GM12878 (cell line): ENCODE measurements around the gene ZNF335.

Experiments
- ASH2L ChIP-seq: fragments of 300-600, 200-600 bp; sonication (generic); IDR thresholded peaks from 2 replicates; pipeline ENCODE4 v1.6.1; 2017; ENCODE audit warnings: low read depth, mild to moderate bottlenecking, borderline replicate concordance
- EZH2 ChIP-seq: IDR thresholded peaks from 2 replicates; pipeline ENCODE4 v1.6.1; 2012; ENCODE audit warnings: low read depth, mild to moderate bottlenecking, control low read depth, inconsistent platforms, low read length, borderline replicate concordance; ENCODE audit not compliant: control insufficient read depth
- FOXM1 ChIP-seq: IDR thresholded peaks from 2 replicates; pipeline ENCODE4 v1.6.1; 2012; ENCODE audit warnings: low read depth, mild to moderate bottlenecking, inconsistent platforms, low read length, moderate library complexity
- POLR2AphosphoS5 ChIP-seq: IDR thresholded peaks from 2 replicates; pipeline ENCODE4 v1.6.1; 2011; ENCODE audit warnings: mild to moderate bottlenecking, low read length, inconsistent platforms
- SIX5 ChIP-seq: IDR thresholded peaks from 2 replicates; pipeline ENCODE4 v1.6.1; 2011; ENCODE audit warnings: mild to moderate bottlenecking, low read depth, low read length, moderate library complexity; ENCODE audit not compliant: severe bottlenecking
- SP1 ChIP-seq: IDR thresholded peaks from one replicate; pipeline ENCODE4 v1.6.1; 2011; ENCODE audit warnings: low read depth, low read length
- TF ChIP-seq, protein P1 (sequence below): fragments of 450-650 bp; IDR thresholded peaks from 2 replicates; pipeline ENCODE4 v1.6.1; 2016; ENCODE audit warnings: mild to moderate bottlenecking, moderate library complexity, borderline replicate concordance
- TF ChIP-seq, protein P2 (sequence below): fragments of 450-650 bp; IDR thresholded peaks from 2 replicates; pipeline ENCODE4 v1.6.1; 2014; ENCODE audit warnings: mild to moderate bottlenecking
- TF ChIP-seq, protein P3 (sequence below), 3 experiments: IDR thresholded peaks in 2 of 3; conservative IDR thresholded peaks in 1 of 3; 2 replicates each; pipeline ENCODE4 v1.5.1; 2011; ENCODE audit warnings: low read depth in 3 of 3, low read length in 3 of 3, mild to moderate bottlenecking in 3 of 3, control low read depth in 2 of 3, moderate library complexity in 2 of 3, inconsistent platforms in 1 of 3, mixed read lengths in 1 of 3; ENCODE audit not compliant: control insufficient read depth in 2 of 3, insufficient read depth in 1 of 3; ENCODE audit errors: extremely low read depth in 1 of 3

DNA sequence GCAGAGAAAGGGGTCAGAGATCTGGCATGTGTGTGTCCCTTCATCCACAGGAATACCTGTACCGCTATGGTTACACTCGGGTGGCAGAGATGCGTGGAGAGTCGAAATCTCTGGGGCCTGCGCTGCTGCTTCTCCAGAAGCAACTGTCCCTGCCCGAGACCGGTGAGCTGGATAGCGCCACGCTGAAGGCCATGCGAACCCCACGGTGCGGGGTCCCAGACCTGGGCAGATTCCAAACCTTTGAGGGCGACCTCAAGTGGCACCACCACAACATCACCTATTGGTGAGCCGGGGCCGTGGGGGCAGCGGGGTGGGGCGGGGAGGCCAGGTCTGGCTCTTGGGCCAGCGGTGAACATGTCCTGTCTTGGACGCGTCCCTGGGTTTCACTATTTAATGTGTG is 37.8 kb upstream of the ZNF335 start:
- TF ChIP-seq EZH2 (no peak), SIX5 (no peak), ASH2L (no peak), POLR2AphosphoS5 (no peak), SP1 (no peak), FOXM1 (no peak)
- TF ChIP-seq, protein P1, sequence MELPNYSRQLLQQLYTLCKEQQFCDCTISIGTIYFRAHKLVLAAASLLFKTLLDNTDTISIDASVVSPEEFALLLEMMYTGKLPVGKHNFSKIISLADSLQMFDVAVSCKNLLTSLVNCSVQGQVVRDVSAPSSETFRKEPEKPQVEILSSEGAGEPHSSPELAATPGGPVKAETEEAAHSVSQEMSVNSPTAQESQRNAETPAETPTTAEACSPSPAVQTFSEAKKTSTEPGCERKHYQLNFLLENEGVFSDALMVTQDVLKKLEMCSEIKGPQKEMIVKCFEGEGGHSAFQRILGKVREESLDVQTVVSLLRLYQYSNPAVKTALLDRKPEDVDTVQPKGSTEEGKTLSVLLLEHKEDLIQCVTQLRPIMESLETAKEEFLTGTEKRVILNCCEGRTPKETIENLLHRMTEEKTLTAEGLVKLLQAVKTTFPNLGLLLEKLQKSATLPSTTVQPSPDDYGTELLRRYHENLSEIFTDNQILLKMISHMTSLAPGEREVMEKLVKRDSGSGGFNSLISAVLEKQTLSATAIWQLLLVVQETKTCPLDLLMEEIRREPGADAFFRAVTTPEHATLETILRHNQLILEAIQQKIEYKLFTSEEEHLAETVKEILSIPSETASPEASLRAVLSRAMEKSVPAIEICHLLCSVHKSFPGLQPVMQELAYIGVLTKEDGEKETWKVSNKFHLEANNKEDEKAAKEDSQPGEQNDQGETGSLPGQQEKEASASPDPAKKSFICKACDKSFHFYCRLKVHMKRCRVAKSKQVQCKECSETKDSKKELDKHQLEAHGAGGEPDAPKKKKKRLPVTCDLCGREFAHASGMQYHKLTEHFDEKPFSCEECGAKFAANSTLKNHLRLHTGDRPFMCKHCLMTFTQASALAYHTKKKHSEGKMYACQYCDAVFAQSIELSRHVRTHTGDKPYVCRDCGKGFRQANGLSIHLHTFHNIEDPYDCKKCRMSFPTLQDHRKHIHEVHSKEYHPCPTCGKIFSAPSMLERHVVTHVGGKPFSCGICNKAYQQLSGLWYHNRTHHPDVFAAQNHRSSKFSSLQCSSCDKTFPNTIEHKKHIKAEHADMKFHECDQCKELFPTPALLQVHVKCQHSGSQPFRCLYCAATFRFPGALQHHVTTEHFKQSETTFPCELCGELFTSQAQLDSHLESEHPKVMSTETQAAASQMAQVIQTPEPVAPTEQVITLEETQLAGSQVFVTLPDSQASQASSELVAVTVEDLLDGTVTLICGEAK: no peak
- TF ChIP-seq, protein P2, sequence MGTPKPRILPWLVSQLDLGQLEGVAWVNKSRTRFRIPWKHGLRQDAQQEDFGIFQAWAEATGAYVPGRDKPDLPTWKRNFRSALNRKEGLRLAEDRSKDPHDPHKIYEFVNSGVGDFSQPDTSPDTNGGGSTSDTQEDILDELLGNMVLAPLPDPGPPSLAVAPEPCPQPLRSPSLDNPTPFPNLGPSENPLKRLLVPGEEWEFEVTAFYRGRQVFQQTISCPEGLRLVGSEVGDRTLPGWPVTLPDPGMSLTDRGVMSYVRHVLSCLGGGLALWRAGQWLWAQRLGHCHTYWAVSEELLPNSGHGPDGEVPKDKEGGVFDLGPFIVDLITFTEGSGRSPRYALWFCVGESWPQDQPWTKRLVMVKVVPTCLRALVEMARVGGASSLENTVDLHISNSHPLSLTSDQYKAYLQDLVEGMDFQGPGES: no peak
- TF ChIP-seq, protein P3, sequence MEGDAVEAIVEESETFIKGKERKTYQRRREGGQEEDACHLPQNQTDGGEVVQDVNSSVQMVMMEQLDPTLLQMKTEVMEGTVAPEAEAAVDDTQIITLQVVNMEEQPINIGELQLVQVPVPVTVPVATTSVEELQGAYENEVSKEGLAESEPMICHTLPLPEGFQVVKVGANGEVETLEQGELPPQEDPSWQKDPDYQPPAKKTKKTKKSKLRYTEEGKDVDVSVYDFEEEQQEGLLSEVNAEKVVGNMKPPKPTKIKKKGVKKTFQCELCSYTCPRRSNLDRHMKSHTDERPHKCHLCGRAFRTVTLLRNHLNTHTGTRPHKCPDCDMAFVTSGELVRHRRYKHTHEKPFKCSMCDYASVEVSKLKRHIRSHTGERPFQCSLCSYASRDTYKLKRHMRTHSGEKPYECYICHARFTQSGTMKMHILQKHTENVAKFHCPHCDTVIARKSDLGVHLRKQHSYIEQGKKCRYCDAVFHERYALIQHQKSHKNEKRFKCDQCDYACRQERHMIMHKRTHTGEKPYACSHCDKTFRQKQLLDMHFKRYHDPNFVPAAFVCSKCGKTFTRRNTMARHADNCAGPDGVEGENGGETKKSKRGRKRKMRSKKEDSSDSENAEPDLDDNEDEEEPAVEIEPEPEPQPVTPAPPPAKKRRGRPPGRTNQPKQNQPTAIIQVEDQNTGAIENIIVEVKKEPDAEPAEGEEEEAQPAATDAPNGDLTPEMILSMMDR (IDR thresholded peaks at IDR 0.05 in 2 of 3, conservative IDR thresholded peaks at IDR 0.05 in 1 of 3; ENCODE audit: control insufficient read depth in 2 of 3, extremely low read depth in 1 of 3, insufficient read depth in 1 of 3, low read depth in 3 of 3, low read length in 3 of 3): no peak
